NCI-H128 (cell line): ENCODE data around the gene TLCD3B.
"Not testable (repeated sequence)": the region's sequence is repeated elsewhere in the genome, so short reads cannot be mapped to it uniquely, and the experiment has no call there.

Source experiments
- DNase-seq: peaks from one replicate; lab custom pipeline; 2025; ENCODE audit not compliant: unreplicated experiment; lab: John Stamatoyannopoulos, UW

TLCD3B gene

DNA sequence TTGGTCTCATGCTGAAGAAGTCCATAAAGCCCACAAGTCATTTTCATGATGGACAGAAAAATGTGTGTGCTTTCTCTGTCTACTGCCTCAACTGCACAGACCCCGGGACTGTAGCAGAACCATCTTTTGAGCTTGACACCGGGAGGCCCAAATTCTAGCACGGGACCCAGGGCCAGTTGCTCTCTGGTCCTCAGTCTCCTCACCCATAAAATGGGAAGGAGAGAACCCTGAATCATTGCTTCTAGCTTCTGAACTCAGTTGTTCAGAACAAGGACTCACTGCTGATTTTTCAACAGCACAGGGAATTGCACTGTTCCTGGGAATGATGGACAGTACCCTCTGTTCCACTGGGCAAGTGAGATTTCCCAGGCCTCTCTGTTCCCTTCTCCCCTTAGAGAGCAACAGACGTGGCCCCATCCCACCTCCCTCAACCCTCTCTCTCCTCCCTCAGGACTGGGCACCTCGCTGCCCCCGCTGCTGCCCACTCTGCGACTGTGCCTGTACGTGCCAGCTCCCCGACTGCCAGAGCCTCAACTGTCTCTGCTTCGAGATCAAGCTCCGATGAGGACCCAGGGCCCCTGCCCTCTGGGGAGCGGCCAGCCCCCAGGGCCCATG lies 32.3 kb upstream of the TLCD3B start:
- DNase-seq: no peak

DNA sequence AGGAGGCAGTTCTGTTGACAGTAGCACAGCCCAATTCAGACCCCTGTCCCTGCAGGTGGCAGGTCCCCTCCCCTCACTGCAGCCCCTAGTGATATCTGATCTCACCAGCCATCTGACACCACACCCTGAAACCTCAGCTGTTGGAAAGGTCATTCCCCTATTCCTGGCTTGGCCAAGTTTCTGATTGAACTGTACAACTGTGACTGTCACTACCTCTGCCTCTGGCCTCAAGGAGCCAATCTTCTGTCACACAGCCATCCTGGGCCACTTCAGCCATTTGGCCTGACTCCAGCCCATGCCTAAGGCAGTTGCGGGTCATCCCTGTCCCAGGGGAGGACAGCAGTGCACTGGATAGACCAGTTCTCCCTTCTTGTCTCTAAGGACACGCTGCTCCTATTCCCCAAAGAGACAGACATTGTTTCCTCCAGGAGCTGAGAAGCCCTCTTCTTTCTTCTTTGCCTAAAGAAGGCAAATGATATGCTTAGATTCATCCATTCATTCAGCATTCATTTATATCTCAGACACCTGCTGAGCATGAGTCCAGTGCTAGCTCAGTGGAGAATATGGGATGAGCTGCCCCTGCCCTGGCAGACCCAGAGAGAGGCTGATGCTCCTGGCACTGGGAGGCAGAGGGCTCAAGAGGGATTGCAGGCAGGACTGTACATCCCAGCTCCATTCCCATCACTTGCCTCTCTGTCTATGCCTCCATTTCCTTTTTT lies 29.9 kb upstream of the TLCD3B start:
- DNase-seq: no peak

- no peak for DNase-seq
These were observed 29.3 kb upstream of the TLCD3B start for GRCh38 chr16:30060346-30060745.

DNA sequence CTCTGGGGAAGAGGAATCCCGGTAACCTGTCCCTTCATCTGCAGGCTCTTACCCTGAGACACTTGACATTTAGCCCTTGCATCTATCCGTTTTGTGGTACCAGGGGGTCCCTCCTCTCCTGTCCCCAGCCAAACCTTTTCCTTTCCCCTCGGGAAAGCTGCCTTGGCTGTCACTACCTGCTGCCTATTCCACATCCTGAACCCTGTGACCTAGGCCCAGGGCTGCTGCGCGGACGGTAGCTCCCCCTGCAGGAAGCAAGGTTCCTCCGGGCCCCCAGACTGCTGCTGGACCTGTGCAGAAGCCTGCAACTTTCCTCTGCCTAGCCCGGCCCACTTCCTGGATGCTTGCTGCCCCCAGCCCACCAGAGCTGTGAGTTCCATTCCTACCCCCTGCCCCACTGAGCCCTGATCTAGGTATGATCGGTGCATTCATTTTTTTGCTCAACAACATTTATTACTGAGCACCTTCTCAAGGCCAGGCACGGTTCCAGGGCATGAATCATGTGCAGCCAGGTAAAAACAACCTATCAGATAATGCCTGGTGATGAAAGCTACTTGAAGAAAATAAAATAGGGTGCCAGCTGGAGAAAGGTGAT lies 24.0 kb upstream of the TLCD3B start:
- DNase-seq: no peak

- DNase-seq: no peak
These were observed 23.4 kb upstream of the TLCD3B start for GRCh38 chr16:30054451-30054850.

GRCh38 chr16:30053376-30054015 lies 22.4 kb upstream of the TLCD3B start:
- no peak for DNase-seq

DNA sequence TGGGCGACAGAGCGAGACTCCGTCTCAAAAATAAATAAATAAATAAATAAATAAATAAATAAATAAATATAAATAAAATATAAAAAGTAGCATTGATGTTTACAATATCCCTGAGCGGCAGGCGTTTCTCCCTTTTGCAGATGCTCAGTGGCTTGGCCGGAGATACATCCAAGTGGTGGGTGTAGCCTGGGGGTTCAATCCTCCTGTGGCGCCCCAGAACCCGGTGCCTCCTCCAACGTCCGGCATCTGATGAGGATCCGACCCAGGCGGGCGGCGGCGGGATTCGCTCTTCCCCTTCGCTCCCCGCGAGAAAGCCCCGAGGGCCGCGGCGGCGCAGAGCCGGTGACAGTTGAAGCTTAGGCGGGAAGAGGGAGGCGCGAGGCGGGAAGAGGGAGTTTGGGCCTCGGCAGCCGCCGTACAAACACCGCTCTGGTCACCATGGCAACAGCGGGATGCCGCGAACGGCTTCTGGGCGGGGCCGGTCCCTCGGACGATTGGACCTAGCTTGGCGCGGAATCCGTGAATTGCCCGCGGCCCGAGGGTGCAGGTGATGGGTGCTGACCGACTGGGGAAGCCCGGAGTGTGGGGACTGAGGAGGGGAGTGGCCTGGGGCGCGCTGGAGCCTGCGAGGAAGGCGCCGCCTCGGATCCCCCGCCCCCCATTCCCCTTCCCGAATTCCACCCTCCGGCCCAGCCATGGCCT lies 21.8 kb upstream of the TLCD3B start:
- peak; percentile 67 for DNase-seq

DNA sequence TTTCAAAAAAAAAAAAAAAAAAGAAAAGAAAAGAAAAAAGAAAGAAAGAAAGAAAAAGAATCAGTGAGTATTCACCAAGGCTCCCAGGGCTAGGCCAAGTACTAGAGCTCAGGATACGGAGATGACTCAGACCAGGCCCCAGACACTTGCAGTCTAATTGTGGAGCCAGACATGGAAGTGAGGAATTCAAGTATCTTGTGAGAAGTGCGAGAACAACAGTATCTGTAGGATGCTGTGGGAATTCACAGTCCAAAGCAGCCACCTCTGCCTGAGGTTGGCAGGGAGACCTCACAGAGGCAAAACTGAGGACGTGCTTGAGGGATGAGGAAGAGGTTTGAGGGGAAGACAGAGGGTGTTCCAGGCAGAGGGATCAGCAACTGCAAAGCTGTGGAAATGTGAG lies 20.4 kb upstream of the TLCD3B start:
- DNase-seq: no peak

DNA sequence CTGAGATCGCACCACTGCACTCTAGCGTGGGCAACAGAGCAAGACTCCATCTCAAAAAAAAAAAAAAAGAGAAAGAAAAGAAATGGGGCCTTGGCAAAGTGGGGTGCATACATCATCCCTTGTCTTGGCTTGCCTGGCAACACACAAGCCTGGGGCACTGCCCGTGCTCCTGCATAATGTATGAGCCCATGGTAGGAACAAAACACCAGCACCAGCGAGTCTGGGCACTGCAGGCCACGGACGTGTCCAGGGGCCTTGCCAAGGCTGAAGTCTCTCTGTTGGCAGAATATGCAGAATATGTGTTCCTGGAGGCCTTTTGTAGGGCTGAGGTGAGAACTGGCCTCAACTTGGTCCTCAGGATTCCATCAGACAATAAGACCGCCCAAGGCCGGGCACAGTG lies 18.8 kb upstream of the TLCD3B start:
- DNase-seq: no peak

- no peak for DNase-seq
These were observed 15.5 kb upstream of the TLCD3B start for GRCh38 chr16:30046588-30046987.

GRCh38 chr16:30046178-30046577 lies 15.1 kb upstream of the TLCD3B start:
- DNase-seq: no peak

GRCh38 chr16:30041841-30042240 lies 10.8 kb upstream of the TLCD3B start:
- no peak for DNase-seq

GRCh38 chr16:30040690-30041089 lies 9.6 kb upstream of the TLCD3B start:
- not testable (repeated sequence) for DNase-seq

GRCh38 chr16:30040221-30040620 lies 9.2 kb upstream of the TLCD3B start:
- DNase-seq: no peak

- DNase-seq: no peak
These were observed 2.2 kb upstream of the TLCD3B start for GRCh38 chr16:30033270-30033669.

DNA sequence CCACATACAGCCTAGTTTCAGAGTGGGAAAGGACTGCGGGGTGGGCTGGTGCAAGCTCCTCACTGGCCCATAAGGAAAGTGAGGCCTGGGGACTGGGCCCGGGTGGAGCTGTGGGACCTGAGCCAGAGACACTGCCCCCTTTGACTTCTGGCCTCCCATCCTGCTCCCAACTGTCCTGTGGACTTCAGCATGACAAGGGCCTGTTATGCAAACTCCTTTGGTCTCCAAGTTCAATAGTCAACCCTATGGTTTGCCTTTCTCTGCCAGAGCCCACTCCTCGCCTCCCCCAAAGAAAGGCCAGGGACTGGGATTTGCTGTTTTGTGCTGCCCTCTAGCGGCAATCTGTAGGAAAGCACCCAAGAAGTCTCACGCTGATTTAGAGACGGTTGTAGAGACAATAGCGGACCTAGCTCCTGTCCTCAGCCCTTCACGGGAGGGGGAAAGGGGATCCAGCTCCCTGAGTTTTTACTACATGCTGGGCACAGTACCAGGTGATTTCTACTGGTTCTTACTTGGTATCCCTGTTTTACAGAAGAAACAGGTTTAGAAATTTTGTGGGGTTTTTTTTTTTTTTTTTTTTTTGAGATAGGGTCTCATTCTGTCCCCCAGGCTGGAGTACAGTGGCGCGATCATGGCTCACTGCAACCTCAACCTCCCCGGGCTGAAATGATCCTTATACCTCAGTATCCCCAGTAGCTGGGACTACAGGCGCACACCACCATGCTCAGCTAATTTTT lies 1.2 kb upstream of the TLCD3B start:
- peak; percentile 63 for DNase-seq

GRCh38 chr16:30031477-30031918 lies 427 bp upstream of the TLCD3B start:
- DNase-seq: no peak

DNA sequence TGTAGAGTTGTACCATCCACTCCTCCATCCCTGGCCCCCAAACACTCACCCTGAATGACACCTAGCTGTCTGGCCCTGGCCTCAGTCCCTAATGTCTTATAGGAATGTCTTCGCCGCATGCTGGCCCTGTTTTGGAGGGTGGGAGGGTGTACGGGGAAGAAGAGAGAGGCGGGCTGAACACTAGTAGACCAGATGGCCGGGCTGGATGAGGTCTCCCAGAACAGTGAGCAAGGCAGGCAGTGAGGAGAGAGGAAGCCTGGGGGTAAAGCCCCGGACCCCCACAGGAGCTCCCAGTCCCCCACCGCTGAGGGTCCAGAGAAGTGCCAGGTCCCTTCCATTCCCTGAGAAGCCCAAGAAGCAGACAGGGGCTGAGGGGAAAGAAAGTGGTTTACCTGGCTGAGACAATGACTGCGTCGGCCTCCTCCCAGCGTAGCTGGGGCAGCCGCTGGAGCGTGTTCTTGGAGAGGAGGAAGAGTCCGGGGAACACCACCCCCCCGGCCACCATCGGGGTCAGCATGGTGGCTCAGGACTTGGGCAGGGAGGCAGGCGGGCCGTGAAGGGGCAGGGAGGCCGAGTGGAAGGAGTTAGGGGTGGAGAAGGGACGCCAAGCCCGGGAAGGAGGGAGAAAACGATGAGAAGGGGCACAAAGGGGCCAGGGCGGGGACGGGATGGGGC lies 923 bp downstream of the TLCD3B start:
- DNase-seq: no peak

DNA sequence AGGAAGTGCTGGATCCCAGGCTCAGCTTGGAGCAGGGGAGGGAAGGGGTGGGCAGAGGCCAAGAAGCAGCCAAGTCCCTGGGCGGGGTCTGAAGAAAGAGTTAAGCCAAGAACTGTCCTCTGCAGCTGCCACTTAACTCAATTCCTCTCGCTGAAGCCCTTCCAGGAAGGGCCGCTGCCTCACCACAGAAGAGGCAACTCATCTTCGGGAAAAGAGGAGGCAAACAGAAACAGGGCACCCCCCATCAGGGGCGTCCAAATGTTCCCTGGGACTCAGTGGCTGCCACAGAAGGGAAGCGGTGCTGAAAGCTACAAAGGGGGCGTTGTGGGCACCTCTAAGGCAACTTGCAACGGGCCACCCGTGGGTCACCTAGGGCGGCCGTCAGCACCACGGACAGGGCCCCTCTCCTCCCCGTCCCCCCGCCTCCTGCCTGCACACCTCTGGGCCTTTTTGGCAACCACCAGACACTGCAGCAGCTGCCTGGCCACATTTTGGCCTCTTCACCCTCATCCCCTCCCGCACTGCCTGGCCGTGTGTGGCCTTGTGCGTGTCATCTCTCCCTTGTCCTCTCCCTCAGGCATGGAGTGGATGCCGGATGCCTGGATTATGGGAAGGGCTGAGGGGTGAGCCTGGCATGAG lies 2.5 kb downstream of the TLCD3B start:
- DNase-seq: no peak
